Nephron (organoid): ENCODE data around the gene ABCB9.
"Not testable (repeated sequence)": the region's sequence is repeated elsewhere in the genome, so short reads cannot be mapped to it uniquely, and the experiment has no call there.

Source experiments
- H3K27ac Mint-ChIP-seq, 3 experiments: 2 replicates each; pipeline ENCODE4 v1.8.0; 2020; ENCODE audit warnings: mixed read lengths in 3 of 3, mild to moderate bottlenecking in 2 of 3, moderate library complexity in 1 of 3
- H3K27me3 Mint-ChIP-seq: 2 replicates; pipeline ENCODE4 v1.8.0; 2021; ENCODE audit warnings: low read depth, mild to moderate bottlenecking, moderate library complexity, mixed read lengths
- H3K36me3 Mint-ChIP-seq: 2 replicates; pipeline ENCODE4 v1.8.0; 2020; ENCODE audit warnings: low read depth, mixed read lengths
- H3K4me1 Mint-ChIP-seq: 2 replicates; pipeline ENCODE4 v1.8.0; 2020; ENCODE audit warnings: mixed read lengths
- H3K4me3 Mint-ChIP-seq, 3 experiments: 2 replicates each; pipeline ENCODE4 v1.8.0; 2020; ENCODE audit warnings: mild to moderate bottlenecking in 3 of 3, mixed read lengths in 3 of 3, moderate library complexity in 2 of 3
- H3K9me3 Mint-ChIP-seq: 2 replicates; pipeline ENCODE4 v1.8.0; 2020; ENCODE audit warnings: mixed read lengths
- TF ChIP-seq, protein P1 (sequence below), 3 experiments: fragments of 200-600 bp; sonication (generic); IDR thresholded peaks; one replicate each; pipeline ENCODE4 v1.5.0; 2021; ENCODE audit warnings: antibody characterized with exemption in 3 of 3; ENCODE audit not compliant: unreplicated experiment in 3 of 3

Gene ABCB9

DNA sequence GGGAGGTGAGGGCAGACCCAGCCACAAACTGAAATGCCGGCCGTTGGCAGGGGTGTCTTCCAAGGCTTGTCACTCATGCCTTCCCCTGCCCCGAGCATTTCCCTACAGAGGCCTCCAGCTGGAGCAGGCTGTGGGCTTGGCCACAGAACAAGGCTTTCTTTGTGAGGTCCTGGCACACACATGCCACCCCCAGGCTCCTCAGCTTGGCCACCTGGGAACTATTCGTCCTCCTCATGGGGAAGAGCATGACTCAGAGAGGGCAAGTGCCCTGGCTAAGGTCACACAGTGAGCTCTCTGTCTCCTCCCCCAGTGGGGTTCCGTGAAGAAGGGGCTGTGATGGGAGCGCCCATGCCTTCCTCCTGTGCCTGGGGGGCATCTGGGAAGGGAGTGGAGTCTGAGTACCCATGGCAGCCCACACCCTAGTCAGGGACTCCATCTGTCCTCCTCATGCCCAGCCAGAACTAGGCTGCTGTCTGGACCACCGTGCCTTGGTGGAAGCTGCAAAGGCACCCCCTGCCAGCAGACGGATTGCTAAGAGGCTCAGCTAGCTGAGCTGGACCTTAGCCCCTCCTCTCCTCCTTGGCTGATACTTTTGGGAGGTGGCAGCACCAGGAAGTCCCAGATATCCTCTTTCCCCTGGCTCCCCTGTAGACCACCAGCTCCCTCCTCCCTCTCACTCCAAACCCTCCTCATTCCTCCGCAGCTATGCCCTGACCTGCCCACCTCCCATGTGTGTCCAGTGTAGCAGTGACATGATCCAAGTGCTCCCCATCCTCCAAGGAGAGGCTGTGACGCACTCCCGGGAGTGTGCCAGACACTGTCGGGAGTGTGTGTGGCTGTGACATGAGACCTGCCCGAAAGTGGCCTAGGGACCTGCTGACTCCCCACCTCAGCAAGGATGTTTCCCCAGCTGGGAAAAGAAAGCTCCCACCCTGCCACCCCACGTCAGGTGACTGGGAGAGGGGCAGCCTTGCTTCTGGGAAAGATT lies 21.4 kb downstream of the ABCB9 start:
- Mint-ChIP-seq H3K27me3 (peaks cover 6% of the 10 kb centered on the region), H3K4me3 (no peak overlapping the region), H3K9me3 (no peaks in the 10 kb centered on the region), H3K27ac (no peak overlapping the region), H3K36me3 (peaks cover 7% of the 10 kb centered on the region), H3K4me1 (peaks cover 10% of the 10 kb centered on the region)
- TF ChIP-seq, protein P1, sequence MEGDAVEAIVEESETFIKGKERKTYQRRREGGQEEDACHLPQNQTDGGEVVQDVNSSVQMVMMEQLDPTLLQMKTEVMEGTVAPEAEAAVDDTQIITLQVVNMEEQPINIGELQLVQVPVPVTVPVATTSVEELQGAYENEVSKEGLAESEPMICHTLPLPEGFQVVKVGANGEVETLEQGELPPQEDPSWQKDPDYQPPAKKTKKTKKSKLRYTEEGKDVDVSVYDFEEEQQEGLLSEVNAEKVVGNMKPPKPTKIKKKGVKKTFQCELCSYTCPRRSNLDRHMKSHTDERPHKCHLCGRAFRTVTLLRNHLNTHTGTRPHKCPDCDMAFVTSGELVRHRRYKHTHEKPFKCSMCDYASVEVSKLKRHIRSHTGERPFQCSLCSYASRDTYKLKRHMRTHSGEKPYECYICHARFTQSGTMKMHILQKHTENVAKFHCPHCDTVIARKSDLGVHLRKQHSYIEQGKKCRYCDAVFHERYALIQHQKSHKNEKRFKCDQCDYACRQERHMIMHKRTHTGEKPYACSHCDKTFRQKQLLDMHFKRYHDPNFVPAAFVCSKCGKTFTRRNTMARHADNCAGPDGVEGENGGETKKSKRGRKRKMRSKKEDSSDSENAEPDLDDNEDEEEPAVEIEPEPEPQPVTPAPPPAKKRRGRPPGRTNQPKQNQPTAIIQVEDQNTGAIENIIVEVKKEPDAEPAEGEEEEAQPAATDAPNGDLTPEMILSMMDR (IDR thresholded peaks at IDR 0.05; ENCODE audit: unreplicated experiment in 3 of 3), result no peak

DNA sequence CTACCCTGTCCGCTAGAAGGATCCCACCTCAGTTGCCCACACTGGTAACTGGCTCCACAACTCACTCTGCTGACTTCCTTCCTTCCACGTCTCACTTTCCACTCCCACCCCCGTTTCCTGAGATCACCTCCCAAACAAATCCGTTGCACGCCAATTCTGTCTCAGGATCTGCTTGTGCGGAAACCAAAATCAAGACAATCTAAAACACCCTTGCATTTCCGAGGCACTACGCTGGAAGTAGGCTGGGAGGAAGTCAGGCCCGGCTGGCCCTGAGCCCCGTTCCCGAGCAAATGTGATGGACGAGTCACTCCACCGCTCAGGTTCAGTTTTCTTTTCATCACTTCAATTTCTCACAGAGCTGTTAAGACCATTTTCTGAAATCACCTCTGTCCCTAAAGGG lies 23.1 kb downstream of the ABCB9 start:
- H3K4me3 Mint-ChIP-seq, result no peak overlapping the region

DNA sequence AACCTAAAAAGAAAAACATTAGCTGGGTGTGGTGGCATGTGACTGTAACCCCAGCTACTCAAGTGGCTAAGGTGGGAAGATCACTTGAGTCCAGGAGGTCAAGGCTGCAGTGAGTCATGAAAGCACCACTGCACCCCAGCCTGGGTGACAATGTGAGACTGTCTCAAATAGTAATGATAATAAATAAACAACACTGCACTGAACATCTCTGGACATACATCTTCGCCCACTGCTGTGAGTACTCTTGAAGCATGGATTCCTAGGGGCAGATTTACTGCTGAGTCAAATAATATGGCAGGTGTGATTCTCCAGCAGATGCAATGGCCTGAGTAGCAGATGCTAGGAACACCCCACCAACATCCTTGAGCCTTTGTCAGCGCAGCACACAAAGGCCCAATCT lies 23.6 kb downstream of the ABCB9 start:
- H3K4me1 Mint-ChIP-seq, result peaks cover 10% of the 10 kb centered on the region
- no peak overlapping the region for H3K4me3 Mint-ChIP-seq
- TF ChIP-seq, protein P1 (IDR thresholded peaks at IDR 0.05; ENCODE audit: unreplicated experiment in 3 of 3), result no peak
- H3K9me3 Mint-ChIP-seq, result no peaks in the 10 kb centered on the region
- peaks cover 4% of the 10 kb centered on the region for H3K36me3 Mint-ChIP-seq
- H3K27me3 Mint-ChIP-seq, result peaks cover 3% of the 10 kb centered on the region
- H3K27ac Mint-ChIP-seq, result peak overlapping the region in 1 of 3 experiments; percentile 23

More for the DNA sequence above, 23.1 kb downstream of the ABCB9 start:
- Mint-ChIP-seq H3K27ac (peak overlapping the region in 2 of 3 experiments; percentile 23), H3K27me3 (peaks cover 3% of the 10 kb centered on the region), H3K36me3 (peaks cover 6% of the 10 kb centered on the region), H3K4me1 (peaks cover 10% of the 10 kb centered on the region), H3K9me3 (no peaks in the 10 kb centered on the region)
- TF ChIP-seq, protein P1 (IDR thresholded peaks at IDR 0.05; ENCODE audit: unreplicated experiment in 3 of 3), result no peak

DNA sequence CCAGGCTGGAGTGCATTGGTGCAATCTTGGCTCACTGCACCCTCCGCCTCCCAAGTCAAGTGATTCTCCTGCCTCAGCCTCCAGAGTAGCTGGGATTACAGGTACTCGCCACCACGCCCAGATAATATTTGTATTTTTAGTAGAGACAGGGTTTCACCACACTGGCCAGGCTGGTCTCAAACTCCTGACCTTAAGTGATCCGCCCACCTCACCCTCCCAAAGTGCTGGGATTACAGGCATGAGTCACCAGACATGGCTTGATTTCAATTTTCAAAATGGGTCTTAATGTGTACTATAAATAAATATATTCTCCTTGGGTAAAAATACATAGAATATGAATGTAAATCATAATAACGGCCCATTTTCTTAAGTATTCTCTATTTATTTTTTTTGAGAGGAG lies 24.9 kb downstream of the ABCB9 start:
- H3K9me3 Mint-ChIP-seq, H3K4me3 Mint-ChIP-seq, H3K27me3 Mint-ChIP-seq, H3K4me1 Mint-ChIP-seq, H3K36me3 Mint-ChIP-seq, H3K27ac Mint-ChIP-seq: not testable (repeated sequence)

DNA sequence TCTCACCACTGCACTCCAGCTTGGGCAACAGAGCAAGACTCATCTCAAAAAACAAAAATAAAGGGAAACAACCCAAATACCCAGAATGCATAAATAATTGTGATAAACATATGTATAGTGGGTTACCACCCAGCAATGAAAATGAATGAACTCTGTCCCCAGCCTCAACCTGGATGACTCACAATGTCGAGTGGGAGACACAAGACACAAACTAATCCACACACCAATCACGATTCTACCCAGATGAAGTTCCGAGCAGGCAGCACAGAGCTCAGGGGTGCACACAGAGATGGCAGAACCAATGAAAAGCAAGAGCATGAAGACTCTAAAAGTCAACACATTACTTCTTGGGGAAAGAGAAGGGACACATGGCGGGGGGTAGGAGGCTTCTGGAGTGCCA lies 27.1 kb downstream of the ABCB9 start:
- Mint-ChIP-seq H3K4me1 (peaks cover 6% of the 10 kb centered on the region), H3K9me3 (no peaks in the 10 kb centered on the region), H3K4me3 (no peak overlapping the region), H3K27me3 (peaks cover 3% of the 10 kb centered on the region), H3K27ac (no peak overlapping the region), H3K36me3 (peaks cover 4% of the 10 kb centered on the region)
- TF ChIP-seq, protein P1 (IDR thresholded peaks at IDR 0.05; ENCODE audit: unreplicated experiment in 3 of 3), result no peak

DNA sequence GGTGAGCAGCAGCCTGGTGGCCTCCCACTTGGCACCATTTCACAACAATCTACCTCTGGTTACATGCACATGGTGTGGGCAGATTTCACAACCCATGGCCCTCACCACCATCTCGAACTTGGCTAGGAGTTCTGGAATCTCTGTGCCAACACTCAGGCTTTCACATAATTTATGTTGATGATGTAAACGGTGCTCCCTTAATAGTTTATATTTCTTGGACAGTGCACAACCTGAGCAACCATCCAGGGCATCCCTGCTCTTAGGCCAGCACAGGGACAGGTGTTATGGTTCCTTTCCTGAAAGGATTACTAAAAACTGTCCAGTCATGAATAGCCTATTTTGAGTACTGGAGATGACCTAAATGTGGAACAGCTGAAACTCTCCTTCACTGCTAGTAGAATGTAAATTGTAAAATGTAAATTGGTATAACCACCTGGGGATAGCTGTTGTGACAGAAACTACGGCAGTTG lies 28.6 kb downstream of the ABCB9 start:
- Mint-ChIP-seq H3K27me3 (peaks cover 3% of the 10 kb centered on the region), H3K9me3 (no peaks in the 10 kb centered on the region), H3K4me3 (no peak overlapping the region), H3K4me1 (no peaks in the 10 kb centered on the region), H3K36me3 (peaks cover 4% of the 10 kb centered on the region), H3K27ac (no peak overlapping the region)
- TF ChIP-seq, protein P1 (IDR thresholded peaks at IDR 0.05; ENCODE audit: unreplicated experiment in 3 of 3), result no peak
